Spinal cord (tissue), 10 donors: ENCODE measurements around the gene CYP2B6. TPM values are rescaled to one million over a fixed set of nuclear protein-coding genes. Genes with fewer than 3 reads are reported as not detected.
"Not testable (repeated sequence)": the region's sequence is repeated elsewhere in the genome, so short reads cannot be mapped to it uniquely, and the experiment has no call there.

ENCODE experiments used
- DNase-seq, 6 donors: peaks; one replicate each; pipeline versions ENCODE4 v3.0.0 to v3.0.0-alpha.2; 2013 to 2015; ENCODE audit warnings: low spot score in 6 of 6, low read depth in 4 of 6
- H3K27ac ChIP-seq: one replicate; pipeline ENCODE4 v1.5.1; 2013; ENCODE audit warnings: low read depth, low read length, control low read depth
- H3K27me3 ChIP-seq: one replicate; pipeline ENCODE4 v1.6.1; 2013; ENCODE audit warnings: low read length; ENCODE audit not compliant: control insufficient read depth, insufficient read depth
- H3K36me3 ChIP-seq: one replicate; pipeline ENCODE4 v1.6.1; 2013; ENCODE audit warnings: low read length; ENCODE audit not compliant: control insufficient read depth, insufficient read depth
- H3K4me1 ChIP-seq: one replicate; pipeline ENCODE4 v1.6.1; 2013; ENCODE audit warnings: low read length; ENCODE audit not compliant: control insufficient read depth, insufficient read depth
- H3K4me3 ChIP-seq: one replicate; pipeline ENCODE4 v1.5.1; 2013; ENCODE audit warnings: low read depth, low read length, control low read depth
- H3K9me3 ChIP-seq: one replicate; pipeline ENCODE4 v1.6.1; 2013; ENCODE audit warnings: low read length; ENCODE audit not compliant: control insufficient read depth, insufficient read depth
- WGBS: methylation state at CpG from one replicate; pipeline ENCODE4 v1.1.5; 2013; ENCODE audit warnings: missing lambda C conversion rate; ENCODE audit not compliant: insufficient coverage; 5-methylcytosine and 5-hydroxymethylcytosine counted together
- polyA plus RNA-seq, 2 donors: library from polyadenylated mRNA; unstranded; fragments of 120-200 nt; gene quantifications; one replicate each; pipeline ENCODE4 v1.2.1, GENCODE V29; 2013; ENCODE audit not compliant: insufficient read length in 2 of 2
- total RNA-seq, 2 donors: library from RNA; depleted of rRNA in 1 of 2; stranded (reverse); fragments of 120-200 nt in 1 of 2; fragments of >200 nt in 1 of 2; gene quantifications; one replicate each; pipeline versions ENCODE4 v1.2.3 to v1.2.4, GENCODE V29; 2013 to 2014
- donor health status: healthy.

CYP2B6 gene
- total and polyA plus RNA-seq, 4 donors: not detected

GRCh38 chr19:41003656-41004055 lies 12.6 kb downstream of the CYP2B6 start:
- not testable (repeated sequence) for H3K36me3 ChIP-seq, DNase-seq, H3K27me3 ChIP-seq, H3K27ac ChIP-seq, H3K4me1 ChIP-seq, H3K9me3 ChIP-seq, H3K4me3 ChIP-seq
- WGBS: 55% methylated on average over 2 of the region's 8 CpGs

- Histone ChIP-seq H3K4me3 (no peak overlapping the region), H3K27ac (no peak overlapping the region), H3K4me1 (no peaks in the 10 kb centered on the region), H3K36me3 (no peaks in the 10 kb centered on the region), H3K27me3 (no peaks in the 10 kb centered on the region), H3K9me3 (no peaks in the 10 kb centered on the region)
- no peak for DNase-seq
- WGBS: 80% methylated on average over 9 of the region's 11 CpGs
Observed at GRCh38 chr19:41009700-41010235, 18.7 kb downstream of the CYP2B6 start.

GRCh38 chr19:41013359-41013758 lies 22.3 kb downstream of the CYP2B6 start:
- H3K36me3 ChIP-seq: no peaks in the 10 kb centered on the region
- H3K27ac ChIP-seq: no peak overlapping the region
- H3K27me3 ChIP-seq: no peaks in the 10 kb centered on the region
- no peak overlapping the region for H3K4me3 ChIP-seq
- DNase-seq: no peak
- WGBS: 68% methylated on average over 2 of the region's 3 CpGs
- no peaks in the 10 kb centered on the region for H3K9me3 ChIP-seq
- no peaks in the 10 kb centered on the region for H3K4me1 ChIP-seq

DNA sequence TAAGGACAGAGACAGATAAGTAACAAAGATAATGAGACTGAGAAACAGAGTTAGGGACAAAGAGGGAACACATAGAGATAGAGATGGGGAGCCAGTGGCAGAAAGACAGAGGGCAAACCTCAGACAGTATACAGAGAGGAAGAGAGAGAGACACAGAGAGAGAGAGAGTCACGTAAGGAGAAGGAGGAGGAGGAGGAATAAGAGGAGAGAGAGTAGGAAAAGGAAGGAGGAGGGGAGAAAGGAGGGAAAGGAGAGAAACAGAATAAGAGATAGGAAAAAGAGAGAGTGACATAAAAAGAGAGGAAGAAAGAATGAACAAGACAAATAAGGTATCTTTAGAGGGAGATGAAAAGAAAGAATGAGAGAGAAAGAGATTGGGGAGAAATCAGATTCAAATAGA lies 23.6 kb downstream of the CYP2B6 start:
- WGBS: 67% methylated on average over 1 of the region's 1 CpG

GRCh38 chr19:41016488-41017071 lies 25.5 kb downstream of the CYP2B6 start:
- Histone ChIP-seq H3K27ac (no peak overlapping the region), H3K4me3 (no peak overlapping the region), H3K36me3 (no peaks in the 10 kb centered on the region), H3K9me3 (no peaks in the 10 kb centered on the region), H3K4me1 (no peaks in the 10 kb centered on the region), H3K27me3 (no peaks in the 10 kb centered on the region)
- no peak for DNase-seq
- WGBS: 57% methylated on average over 1 of the region's 12 CpGs

More for the DNA sequence above, 23.6 kb downstream of the CYP2B6 start:
- DNase-seq: no peak
- H3K4me1 ChIP-seq: no peaks in the 10 kb centered on the region
- H3K4me3 ChIP-seq: no peak overlapping the region
- H3K27ac ChIP-seq: no peak overlapping the region
- H3K9me3 ChIP-seq: no peaks in the 10 kb centered on the region
- no peaks in the 10 kb centered on the region for H3K27me3 ChIP-seq
- no peaks in the 10 kb centered on the region for H3K36me3 ChIP-seq

DNA sequence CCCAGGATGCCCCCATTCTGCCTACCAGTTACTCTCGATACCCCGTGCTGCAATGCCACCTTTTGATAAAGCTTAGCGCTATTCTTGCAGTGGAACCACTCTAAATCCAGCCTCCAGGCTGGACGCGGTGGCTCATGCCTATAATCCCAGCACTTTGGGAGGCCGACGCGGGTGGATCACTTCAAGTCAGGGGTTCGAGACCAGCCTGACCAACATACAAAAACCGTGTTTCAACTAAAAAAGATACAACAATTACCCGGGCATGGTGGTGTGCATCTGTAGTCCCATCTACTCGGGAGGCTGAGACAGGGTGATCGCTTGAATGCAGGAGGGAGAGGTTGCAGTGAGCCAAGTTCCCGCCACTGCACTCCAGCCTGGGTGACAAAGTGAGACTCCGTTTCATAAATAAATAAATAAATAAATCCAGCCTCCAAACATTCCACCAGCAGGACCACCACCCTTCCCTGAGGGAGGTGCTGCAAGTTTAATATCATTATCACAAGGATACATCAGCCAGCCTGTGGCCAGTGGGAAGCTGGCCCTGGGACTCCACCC lies 27.7 kb downstream of the CYP2B6 start:
- no peaks in the 10 kb centered on the region for H3K36me3 ChIP-seq
- no peak overlapping the region for H3K4me3 ChIP-seq
- no peaks in the 10 kb centered on the region for H3K27me3 ChIP-seq
- no peak overlapping the region for H3K27ac ChIP-seq
- no peaks in the 10 kb centered on the region for H3K4me1 ChIP-seq
- DNase-seq: no peak
- 96% methylated on average over 12 of the region's 15 CpGs for WGBS
- H3K9me3 ChIP-seq: no peaks in the 10 kb centered on the region

GRCh38 chr19:41019346-41019745 lies 28.3 kb downstream of the CYP2B6 start:
- Histone ChIP-seq H3K27me3 (no peaks in the 10 kb centered on the region), H3K27ac (no peak overlapping the region), H3K4me3 (no peak overlapping the region), H3K9me3 (no peaks in the 10 kb centered on the region), H3K4me1 (no peaks in the 10 kb centered on the region), H3K36me3 (no peaks in the 10 kb centered on the region)
- 79% methylated on average over 3 of the region's 5 CpGs for WGBS
- no peak for DNase-seq

DNA sequence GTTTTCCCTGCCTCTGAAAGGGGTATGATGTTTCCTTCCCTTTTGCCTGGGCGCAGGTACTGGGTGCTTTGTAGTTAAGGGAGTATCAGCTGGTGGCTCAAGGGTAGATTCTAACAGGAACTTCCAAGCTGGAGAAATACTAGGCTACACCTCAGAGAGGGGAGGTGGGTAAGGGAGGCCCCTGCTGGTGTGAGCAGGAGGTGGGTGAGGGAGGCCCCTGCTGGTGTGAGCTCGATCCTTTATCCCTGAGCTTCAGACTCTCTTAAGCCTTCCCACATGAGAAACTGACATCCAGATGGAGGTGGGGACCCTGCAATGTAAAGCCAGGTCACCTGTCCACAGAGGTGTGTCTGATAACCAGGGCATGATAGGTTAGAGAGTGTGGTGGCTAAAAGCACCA lies 32.1 kb downstream of the CYP2B6 start:
- Histone ChIP-seq H3K36me3 (no peaks in the 10 kb centered on the region), H3K9me3 (no peaks in the 10 kb centered on the region), H3K4me1 (no peaks in the 10 kb centered on the region), H3K4me3 (no peak overlapping the region), H3K27me3 (peaks cover 17% of the 10 kb centered on the region), H3K27ac (no peak overlapping the region)
- DNase-seq: no peak
- WGBS: no CpG with 5 or more reads among the region's 2 CpGs

GRCh38 chr19:41025411-41025810 lies 34.3 kb downstream of the CYP2B6 start:
- Histone ChIP-seq H3K27me3 (peaks cover 17% of the 10 kb centered on the region), H3K27ac (no peak overlapping the region), H3K4me3 (no peak overlapping the region), H3K9me3 (no peaks in the 10 kb centered on the region), H3K4me1 (no peaks in the 10 kb centered on the region), H3K36me3 (no peaks in the 10 kb centered on the region)
- 69% methylated on average over 9 of the region's 9 CpGs for WGBS
- DNase-seq: no peak

DNA sequence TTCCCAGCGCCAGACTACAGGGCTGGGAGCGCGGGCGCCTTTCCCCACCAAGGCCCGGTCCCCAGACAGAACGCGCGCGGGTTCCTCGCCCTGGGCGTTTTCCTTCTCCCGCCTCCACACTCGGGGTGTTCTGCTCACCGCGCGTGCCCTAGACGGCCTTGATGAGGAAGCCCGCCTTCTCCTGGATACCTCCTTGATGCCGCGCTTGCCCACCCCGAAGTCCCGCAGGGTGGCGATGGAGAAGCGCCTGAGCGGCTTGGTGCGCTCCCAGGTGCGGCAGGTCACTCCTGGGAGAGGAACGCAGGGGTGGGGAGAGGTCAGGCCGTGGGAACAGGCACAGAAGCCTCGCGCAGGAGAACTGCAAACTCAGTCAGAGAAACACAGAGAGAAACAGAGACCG lies 34.8 kb downstream of the CYP2B6 start:
- Histone ChIP-seq H3K27me3 (peaks cover 17% of the 10 kb centered on the region), H3K27ac (no peak overlapping the region), H3K4me1 (no peaks in the 10 kb centered on the region), H3K9me3 (no peaks in the 10 kb centered on the region), H3K4me3 (no peak overlapping the region), H3K36me3 (no peaks in the 10 kb centered on the region)
- no peak for DNase-seq
- 15% methylated on average over 28 of the region's 32 CpGs for WGBS
